Endothelial cell (in vitro differentiated cells): ENCODE results near the gene GPC5. TPM values are rescaled to one million over a fixed set of nuclear protein-coding genes. Genes with fewer than 3 reads are reported as not detected.

ENCODE experiments used
- DNase-seq: peaks from one replicate; pipeline ENCODE4 v3.0.0; 2021; ENCODE audit warnings: low spot score
- H3K27ac Mint-ChIP-seq: one replicate; pipeline ENCODE4 v1.8.0; 2021; ENCODE audit warnings: mixed read lengths, inconsistent platforms; ENCODE audit not compliant: unreplicated experiment
- H3K27me3 Mint-ChIP-seq: one replicate; pipeline ENCODE4 v1.8.0; 2021; ENCODE audit warnings: mild to moderate bottlenecking, moderate library complexity, mixed read lengths, inconsistent platforms; ENCODE audit not compliant: unreplicated experiment
- H3K36me3 Mint-ChIP-seq: one replicate; pipeline ENCODE4 v1.8.0; 2021; ENCODE audit warnings: mild to moderate bottlenecking, low read depth, mixed read lengths, inconsistent platforms; ENCODE audit not compliant: unreplicated experiment
- H3K4me1 Mint-ChIP-seq: one replicate; pipeline ENCODE4 v1.8.0; 2021; ENCODE audit warnings: mild to moderate bottlenecking, mixed read lengths, inconsistent platforms; ENCODE audit not compliant: unreplicated experiment
- H3K4me3 Mint-ChIP-seq: one replicate; pipeline ENCODE4 v1.8.0; 2021; ENCODE audit warnings: mild to moderate bottlenecking, mixed read lengths, inconsistent platforms; ENCODE audit not compliant: unreplicated experiment
- H3K9me3 Mint-ChIP-seq: one replicate; pipeline ENCODE4 v1.8.0; 2021; ENCODE audit warnings: mixed read lengths, inconsistent platforms; ENCODE audit not compliant: unreplicated experiment
- CTCF ChIP-seq: fragments of 200-600 bp; sonication (generic); IDR thresholded peaks from one replicate; pipeline ENCODE4 v1.5.0; 2021; ENCODE audit warnings: antibody characterized with exemption; ENCODE audit not compliant: unreplicated experiment
- total RNA-seq: library from RNA; stranded (reverse); fragmentation: NEBNext Ultra II Directional; extraction: Animal tissue kit (Norgen Biotek cat#: 25700); gene quantifications from one replicate; pipeline ENCODE4 v1.2.1, GENCODE V29; 2021; ENCODE audit not compliant: unreplicated experiment

Gene GPC5
- total RNA-seq, 1 donor from 2014 or later: not detected

GRCh38 chr13:91493442-91493841 lies 95.0 kb downstream of the GPC5 start:
- no peak for TF ChIP-seq CTCF
- DNase-seq: no peak
- Mint-ChIP-seq H3K4me3 (no peak overlapping the region), H3K27ac (no peak overlapping the region), H3K4me1 (no peaks in the 10 kb centered on the region), H3K36me3 (no peaks in the 10 kb centered on the region), H3K9me3 (no peaks in the 10 kb centered on the region), H3K27me3 (peaks cover 3% of the 10 kb centered on the region)

- Mint-ChIP-seq H3K27me3 (peaks cover 6% of the 10 kb centered on the region), H3K4me1 (no peaks in the 10 kb centered on the region), H3K4me3 (no peak overlapping the region), H3K9me3 (no peaks in the 10 kb centered on the region), H3K36me3 (no peaks in the 10 kb centered on the region), H3K27ac (no peak overlapping the region)
- no peak for TF ChIP-seq CTCF
- DNase-seq: no peak
These were observed 99.9 kb downstream of the GPC5 start for GRCh38 chr13:91498298-91498697.

- Mint-ChIP-seq H3K36me3 (no peaks in the 10 kb centered on the region), H3K27me3 (peaks cover 1% of the 10 kb centered on the region), H3K27ac (no peak overlapping the region), H3K4me3 (no peak overlapping the region), H3K4me1 (no peaks in the 10 kb centered on the region), H3K9me3 (no peaks in the 10 kb centered on the region)
- DNase-seq: no peak
- TF ChIP-seq CTCF: no peak
These were observed 105.8 kb downstream of the GPC5 start for GRCh38 chr13:91504216-91504615.

- Mint-ChIP-seq H3K4me1 (no peaks in the 10 kb centered on the region), H3K27ac (no peak overlapping the region), H3K4me3 (no peak overlapping the region), H3K27me3 (no peaks in the 10 kb centered on the region), H3K9me3 (no peaks in the 10 kb centered on the region), H3K36me3 (no peaks in the 10 kb centered on the region)
- no peak for TF ChIP-seq CTCF
- DNase-seq: no peak
These were observed 108.3 kb downstream of the GPC5 start for GRCh38 chr13:91506759-91507158.

- Mint-ChIP-seq H3K4me1 (no peaks in the 10 kb centered on the region), H3K27ac (no peak overlapping the region), H3K4me3 (no peak overlapping the region), H3K27me3 (no peaks in the 10 kb centered on the region), H3K36me3 (no peaks in the 10 kb centered on the region), H3K9me3 (no peaks in the 10 kb centered on the region)
- DNase-seq: no peak
- TF ChIP-seq CTCF: no peak
These were observed 111.6 kb downstream of the GPC5 start for GRCh38 chr13:91510058-91510457.
